Retinal pigment epithelial cell (primary cell): ENCODE measurements around the gene HSFX3.
A peak's percentile ranks its signal among the peaks of the same experiment; 100 is the strongest.

Experiments used
- DNase-seq: peaks from one replicate; pipeline ENCODE4 v3.0.0-alpha.2; 2010; ENCODE audit warnings: low read depth
- H3K4me3 ChIP-seq: 2 replicates; pipeline ENCODE4 v1.5.1; 2011; ENCODE audit warnings: mild to moderate bottlenecking, low read length, control low read depth, moderate library complexity
- CTCF ChIP-seq: conservative IDR thresholded peaks from 2 replicates; pipeline ENCODE4 v1.5.1; 2011; ENCODE audit warnings: low read depth, low read length, control low read depth, inconsistent platforms

The HSFX3 gene

GRCh38 chrX:149518236-149518635 lies 31.5 kb downstream of the HSFX3 start:
- no peak overlapping the region for H3K4me3 ChIP-seq
- no peak for DNase-seq
- TF ChIP-seq CTCF = no peak

GRCh38 chrX:149517308-149517707 lies 32.4 kb downstream of the HSFX3 start:
- no peak for DNase-seq
- TF ChIP-seq CTCF = no peak
- H3K4me3 ChIP-seq = no peak overlapping the region

GRCh38 chrX:149516604-149517003 lies 33.1 kb downstream of the HSFX3 start:
- DNase-seq = no peak
- no peak for TF ChIP-seq CTCF
- no peak overlapping the region for H3K4me3 ChIP-seq

- H3K4me3 ChIP-seq = no peak overlapping the region
- TF ChIP-seq CTCF = no peak
- DNase-seq = no peak
Measured at GRCh38 chrX:149515954-149516602, 33.6 kb downstream of the HSFX3 start.

- TF ChIP-seq CTCF = no peak
- H3K4me3 ChIP-seq = no peak overlapping the region
- no peak for DNase-seq
Measured at GRCh38 chrX:149513825-149514428, 35.8 kb downstream of the HSFX3 start.

- H3K4me3 ChIP-seq = no peak overlapping the region
- DNase-seq = no peak
- peak; percentile 67 for TF ChIP-seq CTCF
Measured at GRCh38 chrX:149512225-149512885, 37.4 kb downstream of the HSFX3 start.

GRCh38 chrX:149511081-149511480 lies 38.6 kb downstream of the HSFX3 start:
- H3K4me3 ChIP-seq = no peak overlapping the region
- TF ChIP-seq CTCF = no peak
- DNase-seq = no peak
